ENCODE results near the gene BCL2L11.

Gene BCL2L11

GRCh38 chr2:111116011-111116746 is 4.5 kb upstream of the BCL2L11 start:
- DNase-seq (ENCODE audit: low read depth), result peak; percentile 42

GRCh38 chr2:111116843-111117597 is 3.7 kb upstream of the BCL2L11 start:
- TF ChIP-seq MYC (IDR thresholded peaks at IDR 0.05; ENCODE audit: low read depth, low read length) (no peak), POLR2A (IDR thresholded peaks at IDR 0.05; ENCODE audit: extremely low read depth, insufficient read length) (no peak), CTCF (IDR thresholded peaks at IDR 0.05; ENCODE audit: low read depth, low read length) (peak; percentile 95)
- DNase-seq (ENCODE audit: low read depth), result peak; percentile 85
- peak overlapping the region; percentile 38 for H3K4me3 ChIP-seq (ENCODE audit: low read depth, low read length)

More at GRCh38 chr2:111116011-111116746, 4.5 kb upstream of the BCL2L11 start:
- TF ChIP-seq CTCF (IDR thresholded peaks at IDR 0.05; ENCODE audit: low read depth, low read length), result no peak
- no peak for TF ChIP-seq MYC (IDR thresholded peaks at IDR 0.05; ENCODE audit: low read depth, low read length)
- no peak for TF ChIP-seq MAX (IDR thresholded peaks at IDR 0.05; ENCODE audit: low read depth, low read length)
- TF ChIP-seq POLR2A (IDR thresholded peaks at IDR 0.05; ENCODE audit: extremely low read depth, insufficient read length), result no peak
- H3K4me3 ChIP-seq (ENCODE audit: low read depth, low read length), result no peak overlapping the region

GRCh38 chr2:111117598-111118480 is 2.9 kb upstream of the BCL2L11 start:
- TF ChIP-seq POLR2A (IDR thresholded peaks at IDR 0.05; ENCODE audit: extremely low read depth, insufficient read length), result no peak
- no peak for TF ChIP-seq MAX (IDR thresholded peaks at IDR 0.05; ENCODE audit: low read depth, low read length)
- TF ChIP-seq MYC (IDR thresholded peaks at IDR 0.05; ENCODE audit: low read depth, low read length), result no peak
- TF ChIP-seq CTCF (IDR thresholded peaks at IDR 0.05; ENCODE audit: low read depth, low read length), result no peak
- H3K4me3 ChIP-seq (ENCODE audit: low read depth, low read length), result peak overlapping the region; percentile 60
- peak; percentile 79 for DNase-seq (ENCODE audit: low read depth)

- TF ChIP-seq MYC (IDR thresholded peaks at IDR 0.05; ENCODE audit: low read depth, low read length), result no peak
- TF ChIP-seq POLR2A (IDR thresholded peaks at IDR 0.05; ENCODE audit: extremely low read depth, insufficient read length), result no peak
- peak overlapping the region; percentile 60 for H3K4me3 ChIP-seq (ENCODE audit: low read depth, low read length)
These were observed 2.2 kb upstream of the BCL2L11 start for GRCh38 chr2:111118481-111118980.

GRCh38 chr2:111118981-111119821 is 1.5 kb upstream of the BCL2L11 start:
- peak; percentile 72 for DNase-seq (ENCODE audit: low read depth)
- H3K4me3 ChIP-seq (ENCODE audit: low read depth, low read length), result peak overlapping the region; percentile 60
- no peak for TF ChIP-seq CTCF (IDR thresholded peaks at IDR 0.05; ENCODE audit: low read depth, low read length)
- TF ChIP-seq MAX (IDR thresholded peaks at IDR 0.05; ENCODE audit: low read depth, low read length), result no peak
- no peak for TF ChIP-seq MYC (IDR thresholded peaks at IDR 0.05; ENCODE audit: low read depth, low read length)
- no peak for TF ChIP-seq POLR2A (IDR thresholded peaks at IDR 0.05; ENCODE audit: extremely low read depth, insufficient read length)

More at GRCh38 chr2:111118481-111118980, 2.2 kb upstream of the BCL2L11 start:
- no peak for DNase-seq (ENCODE audit: low read depth)

Measured in NB4 (cell line).